PC-3 (cell line): ENCODE measurements around the gene CEP120.

Experiments
- EZH2phosphoT487 ChIP-seq: fragments of 300-600 bp; sonication (generic); IDR thresholded peaks from 2 replicates; pipeline ENCODE4 v1.6.1; 2018; ENCODE audit warnings: mild to moderate bottlenecking, antibody characterized with exemption, low read length, borderline replicate concordance
- TF ChIP-seq, protein P1 (sequence below): fragments of 300-600 bp; sonication (generic); conservative IDR thresholded peaks from 2 replicates; pipeline ENCODE4 v1.5.1; 2017; ENCODE audit warnings: antibody characterized with exemption, low read depth, mild to moderate bottlenecking, low read length

DNA sequence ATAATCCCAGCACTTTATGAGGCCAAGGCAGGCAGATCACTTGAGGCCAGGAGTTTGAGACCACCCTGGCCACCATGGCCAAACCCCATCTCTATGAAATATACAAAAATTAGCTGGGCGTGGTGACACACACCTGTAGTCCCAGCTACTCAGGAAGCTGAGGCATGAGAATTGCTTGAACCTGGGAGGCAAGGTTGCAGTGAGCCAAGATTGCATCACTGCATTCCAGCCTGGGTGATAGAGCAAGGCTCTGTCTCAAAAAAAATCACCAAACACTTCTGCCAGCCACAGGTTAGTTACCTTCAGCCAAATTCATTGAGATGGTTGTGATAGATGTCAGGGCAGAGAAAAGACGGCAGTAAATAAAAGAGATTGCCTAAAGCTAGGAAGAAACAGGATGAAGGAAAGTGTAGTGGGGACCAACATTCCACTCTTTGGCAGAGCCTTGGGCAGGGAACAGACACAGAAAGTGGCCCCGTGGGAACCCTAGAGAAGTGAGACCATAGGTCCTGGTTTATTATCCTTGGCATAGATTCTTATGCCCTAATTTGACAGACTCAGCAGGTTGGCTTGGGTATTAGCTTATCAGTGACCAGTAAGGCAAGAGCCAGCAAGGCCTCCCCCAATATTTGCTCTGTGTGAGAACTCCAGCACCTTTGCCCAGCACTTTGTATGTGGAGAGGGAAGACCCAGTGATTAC lies 5.5 kb upstream of the CEP120 start:
- TF ChIP-seq, protein P1, sequence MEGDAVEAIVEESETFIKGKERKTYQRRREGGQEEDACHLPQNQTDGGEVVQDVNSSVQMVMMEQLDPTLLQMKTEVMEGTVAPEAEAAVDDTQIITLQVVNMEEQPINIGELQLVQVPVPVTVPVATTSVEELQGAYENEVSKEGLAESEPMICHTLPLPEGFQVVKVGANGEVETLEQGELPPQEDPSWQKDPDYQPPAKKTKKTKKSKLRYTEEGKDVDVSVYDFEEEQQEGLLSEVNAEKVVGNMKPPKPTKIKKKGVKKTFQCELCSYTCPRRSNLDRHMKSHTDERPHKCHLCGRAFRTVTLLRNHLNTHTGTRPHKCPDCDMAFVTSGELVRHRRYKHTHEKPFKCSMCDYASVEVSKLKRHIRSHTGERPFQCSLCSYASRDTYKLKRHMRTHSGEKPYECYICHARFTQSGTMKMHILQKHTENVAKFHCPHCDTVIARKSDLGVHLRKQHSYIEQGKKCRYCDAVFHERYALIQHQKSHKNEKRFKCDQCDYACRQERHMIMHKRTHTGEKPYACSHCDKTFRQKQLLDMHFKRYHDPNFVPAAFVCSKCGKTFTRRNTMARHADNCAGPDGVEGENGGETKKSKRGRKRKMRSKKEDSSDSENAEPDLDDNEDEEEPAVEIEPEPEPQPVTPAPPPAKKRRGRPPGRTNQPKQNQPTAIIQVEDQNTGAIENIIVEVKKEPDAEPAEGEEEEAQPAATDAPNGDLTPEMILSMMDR = no peak
- no peak for TF ChIP-seq EZH2phosphoT487
